Measurements from ENCODE around the gene DAGLA. TPM values are rescaled to one million over a fixed set of nuclear protein-coding genes. Genes with fewer than 3 reads are reported as not detected.

DAGLA gene
- total RNA-seq, 1 donor: 4.2 TPM

GRCh38 chr11:61713906-61714305, 33.7 kb downstream of the DAGLA start:
- no peak for DNase-seq (ENCODE audit: low read depth)
- no peak for TF ChIP-seq CTCF (IDR thresholded peaks at IDR 0.05; ENCODE audit: insufficient read depth, low read length)
- no peak overlapping the region for H3K4me3 ChIP-seq (ENCODE audit: low read depth, low read length)

GRCh38 chr11:61714316-61714715, 34.1 kb downstream of the DAGLA start:
- TF ChIP-seq CTCF (IDR thresholded peaks at IDR 0.05; ENCODE audit: insufficient read depth, low read length): no peak
- no peak for DNase-seq (ENCODE audit: low read depth)
- no peak overlapping the region for H3K4me3 ChIP-seq (ENCODE audit: low read depth, low read length)

- DNase-seq (ENCODE audit: low read depth): no peak
- no peak for TF ChIP-seq CTCF (IDR thresholded peaks at IDR 0.05; ENCODE audit: insufficient read depth, low read length)
- no peak overlapping the region for H3K4me3 ChIP-seq (ENCODE audit: low read depth, low read length)
These were observed 34.7 kb downstream of the DAGLA start for GRCh38 chr11:61714916-61715315.

- no peak overlapping the region for H3K4me3 ChIP-seq (ENCODE audit: low read depth, low read length)
- TF ChIP-seq CTCF (IDR thresholded peaks at IDR 0.05; ENCODE audit: insufficient read depth, low read length): no peak
These were observed 35.7 kb downstream of the DAGLA start for GRCh38 chr11:61715867-61716266.

GRCh38 chr11:61716478-61717285, 36.5 kb downstream of the DAGLA start:
- no peak overlapping the region for H3K4me3 ChIP-seq (ENCODE audit: low read depth, low read length)
- no peak for TF ChIP-seq CTCF (IDR thresholded peaks at IDR 0.05; ENCODE audit: insufficient read depth, low read length)
- DNase-seq (ENCODE audit: low read depth): no peak

More at GRCh38 chr11:61715867-61716266, 35.7 kb downstream of the DAGLA start:
- no peak for DNase-seq (ENCODE audit: low read depth)

- no peak for TF ChIP-seq CTCF (IDR thresholded peaks at IDR 0.05; ENCODE audit: insufficient read depth, low read length)
- H3K4me3 ChIP-seq (ENCODE audit: low read depth, low read length): no peak overlapping the region
- no peak for DNase-seq (ENCODE audit: low read depth)
These were observed 37.3 kb downstream of the DAGLA start for GRCh38 chr11:61717286-61718033.
